ENCODE measurements around the gene POLR1A. TPM values are rescaled to one million over a fixed set of nuclear protein-coding genes. Genes with fewer than 3 reads are reported as not detected.

Gene POLR1A
- total RNA-seq, 4 donors from 2014 or later = 20.1 to 31.7 (median 29.4) TPM

GRCh38 chr2:86069783-86070339, 35.8 kb downstream of the POLR1A start:
- H3K4me3 ChIP-seq = no peak overlapping the region
- H3K4me1 ChIP-seq = peaks cover 33 to 48% of the 10 kb centered on the region in 2 donors
- TF ChIP-seq POLR2A (IDR thresholded peaks at IDR 0.05) = no peak
- TF ChIP-seq, protein P1, sequence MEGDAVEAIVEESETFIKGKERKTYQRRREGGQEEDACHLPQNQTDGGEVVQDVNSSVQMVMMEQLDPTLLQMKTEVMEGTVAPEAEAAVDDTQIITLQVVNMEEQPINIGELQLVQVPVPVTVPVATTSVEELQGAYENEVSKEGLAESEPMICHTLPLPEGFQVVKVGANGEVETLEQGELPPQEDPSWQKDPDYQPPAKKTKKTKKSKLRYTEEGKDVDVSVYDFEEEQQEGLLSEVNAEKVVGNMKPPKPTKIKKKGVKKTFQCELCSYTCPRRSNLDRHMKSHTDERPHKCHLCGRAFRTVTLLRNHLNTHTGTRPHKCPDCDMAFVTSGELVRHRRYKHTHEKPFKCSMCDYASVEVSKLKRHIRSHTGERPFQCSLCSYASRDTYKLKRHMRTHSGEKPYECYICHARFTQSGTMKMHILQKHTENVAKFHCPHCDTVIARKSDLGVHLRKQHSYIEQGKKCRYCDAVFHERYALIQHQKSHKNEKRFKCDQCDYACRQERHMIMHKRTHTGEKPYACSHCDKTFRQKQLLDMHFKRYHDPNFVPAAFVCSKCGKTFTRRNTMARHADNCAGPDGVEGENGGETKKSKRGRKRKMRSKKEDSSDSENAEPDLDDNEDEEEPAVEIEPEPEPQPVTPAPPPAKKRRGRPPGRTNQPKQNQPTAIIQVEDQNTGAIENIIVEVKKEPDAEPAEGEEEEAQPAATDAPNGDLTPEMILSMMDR (IDR thresholded peaks at IDR 0.05 in 4 of 5, conservative IDR thresholded peaks at IDR 0.05 in 1 of 5) = no peak
- intact Hi-C loops (cut with DNase I; ENCODE audit: low total_unique reads) (loop anchor here (2.0 to 10.0 kb wide), 3 partner anchors 181 to 435 kb away; partner anchors contain the start of gene ST3GAL5), in situ Hi-C loops (cut with MboI; ENCODE audit: low sequenced_read_pairs in 4 of 4) (loop anchor here in 1 of 4 donors (5.0 kb wide), 1 partner anchor 183 kb away; the partner anchor contains the start of gene ST3GAL5)
- H3K36me3 ChIP-seq = peaks cover 0 to 42% of the 10 kb centered on the region in 2 donors
- H3K9me3 ChIP-seq = no peaks in the 10 kb centered on the region
- DNase-seq (no peak), ATAC-seq (no peak)
- H3K27me3 ChIP-seq = no peaks in the 10 kb centered on the region
- peak overlapping the region; percentile 81 to 91 (median 87) for H3K27ac ChIP-seq

- Histone ChIP-seq H3K27ac (peak overlapping the region; percentile 81 to 91 (median 87)), H3K4me1 (peaks cover 33 to 48% of the 10 kb centered on the region in 2 donors), H3K4me3 (no peak overlapping the region), H3K9me3 (no peaks in the 10 kb centered on the region), H3K36me3 (peaks cover 0 to 41% of the 10 kb centered on the region in 2 donors), H3K27me3 (no peaks in the 10 kb centered on the region)
- DNase-seq (peak in 1 of 2 donors; percentile 45), ATAC-seq (peak in 1 of 2 donors; percentile 1)
- in situ Hi-C loops (cut with MboI; ENCODE audit: low sequenced_read_pairs in 4 of 4) (no loop called here), intact Hi-C loops (cut with DNase I; ENCODE audit: low total_unique reads) (loop anchor here (2.0 to 5.0 kb wide), 2 partner anchors 180 to 327 kb away; partner anchors contain the start of gene ST3GAL5)
- no peak for TF ChIP-seq POLR2A (IDR thresholded peaks at IDR 0.05)
- TF ChIP-seq, protein P1 (IDR thresholded peaks at IDR 0.05 in 4 of 5, conservative IDR thresholded peaks at IDR 0.05 in 1 of 5) = no peak
These were observed 36.5 kb downstream of the POLR1A start for GRCh38 chr2:86069091-86069685.

GRCh38 chr2:86068648-86069047, 37.0 kb downstream of the POLR1A start:
- peak overlapping the region; percentile 81 to 91 (median 87) for H3K27ac ChIP-seq
- H3K9me3 ChIP-seq = no peaks in the 10 kb centered on the region

GRCh38 chr2:86068136-86068588, 37.5 kb downstream of the POLR1A start:
- H3K36me3 ChIP-seq = peaks cover 0 to 40% of the 10 kb centered on the region in 2 donors
- peaks cover 30 to 43% of the 10 kb centered on the region in 2 donors for H3K4me1 ChIP-seq
- ATAC-seq = peak; percentile 83 to 85
- TF ChIP-seq POLR2A (IDR thresholded peaks at IDR 0.05) = peak; percentile 17 to 33
- TF ChIP-seq, protein P1 (IDR thresholded peaks at IDR 0.05 in 4 of 5, conservative IDR thresholded peaks at IDR 0.05 in 1 of 5) = no peak
- intact Hi-C loops (cut with DNase I; ENCODE audit: low total_unique reads) = loop anchor here (2.0 to 5.0 kb wide), 2 partner anchors 179 to 326 kb away; partner anchors contain the start of gene ST3GAL5
- H3K4me3 ChIP-seq = no peak overlapping the region
- peak overlapping the region; percentile 81 to 91 (median 87) for H3K27ac ChIP-seq
- no peaks in the 10 kb centered on the region for H3K27me3 ChIP-seq
- no peaks in the 10 kb centered on the region for H3K9me3 ChIP-seq
- peak; percentile 80 to 93 for DNase-seq
- in situ Hi-C loops (cut with MboI; ENCODE audit: low sequenced_read_pairs in 4 of 4) = no loop called here

More at GRCh38 chr2:86068648-86069047, 37.0 kb downstream of the POLR1A start:
- in situ Hi-C loops (cut with MboI; ENCODE audit: low sequenced_read_pairs in 4 of 4) = no loop called here
- H3K36me3 ChIP-seq = peaks cover 0 to 41% of the 10 kb centered on the region in 2 donors
- H3K4me1 ChIP-seq = peaks cover 33 to 48% of the 10 kb centered on the region in 2 donors
- no peaks in the 10 kb centered on the region for H3K27me3 ChIP-seq
- intact Hi-C loops (cut with DNase I; ENCODE audit: low total_unique reads) = loop anchor here (2.0 to 5.0 kb wide), 2 partner anchors 180 to 326 kb away; partner anchors contain the start of gene ST3GAL5
- TF ChIP-seq POLR2A (IDR thresholded peaks at IDR 0.05) = no peak
- TF ChIP-seq, protein P1 (IDR thresholded peaks at IDR 0.05 in 4 of 5, conservative IDR thresholded peaks at IDR 0.05 in 1 of 5) = no peak
- ATAC-seq (peak; percentile 11 to 55), DNase-seq (peak in 1 of 2 donors; percentile 36)
- no peak overlapping the region for H3K4me3 ChIP-seq

All from gastrocnemius medialis (tissue), 4 donors.